H1 (cell line): ENCODE results near the gene RER1. TPM values are rescaled to one million over a fixed set of nuclear protein-coding genes. Genes with fewer than 3 reads are reported as not detected.

Experiments
- CTCF ChIA-PET: fragments of 300-600 bp; sonication (Branson Sonifier 250); formaldehyde crosslinking; loops from one replicate; lab custom pipeline; 2021; ENCODE audit not compliant: partially characterized antibody; lab: Charles Lee
- POLR2A ChIA-PET: fragments of 300-600 bp; sonication (Branson Sonifier 250); formaldehyde crosslinking; loops from one replicate; lab custom pipeline; 2021; ENCODE audit warnings: inconsistent platforms; ENCODE audit not compliant: partially characterized antibody; lab: Charles Lee
- DNase-seq, 2 experiments: peaks; one replicate each; pipeline versions ENCODE4 v3.0.0 to v3.0.0-alpha.2; 2010 to 2022; ENCODE audit warnings: low spot score in 2 of 2, low read depth in 1 of 2, mixed read lengths in 1 of 2
- FAIRE-seq: peaks from 2 replicates; lab custom pipeline; 2011; peaks lifted over from hg19 to GRCh38; lab: Jason Lieb, UNC
- H2AFZ ChIP-seq: 2 replicates; pipeline ENCODE4 v1.8.1; 2012; ENCODE audit warnings: low read length, inconsistent platforms
- H2AK5ac ChIP-seq: 2 replicates; pipeline ENCODE4 v1.6.1; 2013; ENCODE audit warnings: low read depth, low read length
- H2BK120ac ChIP-seq: replicated peaks from 2 replicates; pipeline ENCODE3; 2013; ENCODE audit warnings: low read depth, low read length, inconsistent platforms
- H2BK12ac ChIP-seq: 2 replicates; pipeline ENCODE4 v1.6.1; 2013; ENCODE audit warnings: low read depth, low read length
- H2BK15ac ChIP-seq: 2 replicates; pipeline ENCODE4 v1.6.1; 2013; ENCODE audit warnings: low read length
- H2BK20ac ChIP-seq: 2 replicates; pipeline ENCODE4 v1.6.1; 2013; ENCODE audit warnings: low read length
- H2BK5ac ChIP-seq: 2 replicates; pipeline ENCODE4 v1.6.1; 2013; ENCODE audit warnings: low read depth, low read length
- H3K14ac ChIP-seq: 2 replicates; pipeline ENCODE4 v1.6.1; 2013; ENCODE audit warnings: inconsistent platforms; ENCODE audit not compliant: insufficient read length
- H3K18ac ChIP-seq: 2 replicates; pipeline ENCODE4 v1.6.1; 2013; ENCODE audit warnings: low read length; ENCODE audit errors: extremely low read depth
- H3K23ac ChIP-seq: 2 replicates; pipeline ENCODE4 v1.6.1; 2013; ENCODE audit warnings: inconsistent platforms; ENCODE audit not compliant: insufficient read length
- H3K23me2 ChIP-seq: 2 replicates; pipeline ENCODE4 v1.6.1; 2013; ENCODE audit warnings: low read depth, low read length
- H3K27ac ChIP-seq: 2 replicates; pipeline ENCODE4 v1.6.1; 2011; ENCODE audit warnings: low read depth, low read length, inconsistent platforms
- H3K27me3 ChIP-seq, 4 experiments: replicated peaks in 1 of 4; 1 replicate in 1 of 4; 2 replicates in 3 of 4; pipeline versions ENCODE4 v1.6.1 to v1.8.1; 2011 to 2013; ENCODE audit warnings: low read length in 3 of 4, mild to moderate bottlenecking in 3 of 4, inconsistent platforms in 2 of 4, mixed read lengths in 2 of 4, moderate library complexity in 1 of 4; ENCODE audit not compliant: control insufficient read depth in 3 of 4, insufficient read depth in 3 of 4; ENCODE audit errors: extremely low read depth in 1 of 4
- H3K36me3 ChIP-seq, 4 experiments: 2 replicates each; pipeline versions ENCODE4 v1.6.1 to v1.8.1; 2011 to 2013; ENCODE audit warnings: mild to moderate bottlenecking in 4 of 4, low read length in 3 of 4, moderate library complexity in 2 of 4, control low read depth in 1 of 4, inconsistent platforms in 1 of 4; ENCODE audit not compliant: insufficient read depth in 4 of 4, control insufficient read depth in 2 of 4
- H3K4ac ChIP-seq: replicated peaks from 2 replicates; pipeline ENCODE3; 2013; ENCODE audit warnings: low read length, low read depth, mixed read lengths, inconsistent platforms; ENCODE audit not compliant: insufficient read length
- H3K4me1 ChIP-seq, 4 experiments: replicated peaks in 1 of 4; 1 replicate in 1 of 4; 2 replicates in 3 of 4; pipeline versions ENCODE4 v1.6.1 to v1.8.1; 2011 to 2013; ENCODE audit warnings: low read length in 3 of 4, inconsistent platforms in 2 of 4, mixed read lengths in 1 of 4; ENCODE audit not compliant: insufficient read depth in 4 of 4, control insufficient read depth in 3 of 4
- H3K4me2 ChIP-seq, 2 experiments: 2 replicates each; pipeline versions ENCODE4 v1.6.1 to v1.8.1; 2011 to 2013; ENCODE audit warnings: low read depth in 2 of 2, low read length in 2 of 2, control low read depth in 1 of 2, inconsistent platforms in 1 of 2, mild to moderate bottlenecking in 1 of 2; ENCODE audit not compliant: insufficient read depth in 1 of 2
- H3K4me3 ChIP-seq, 4 experiments: fragments of 200-600, 300-600 bp in 1 of 4; sonication (generic), shearing (Covaris generic), sonication (Bioruptor Twin) in 1 of 4; 2 replicates each; pipeline versions ENCODE4 v1.5.1 to v1.8.1; 2011 to 2016; ENCODE audit warnings: low read length in 4 of 4, low read depth in 3 of 4, control low read depth in 2 of 4, inconsistent platforms in 2 of 4, mild to moderate bottlenecking in 2 of 4, mixed read lengths in 1 of 4, moderate library complexity in 1 of 4; ENCODE audit not compliant: insufficient read depth in 2 of 4; ENCODE audit errors: extremely low read depth in 1 of 4
- H3K56ac ChIP-seq: replicated peaks from 2 replicates; pipeline ENCODE3; 2013; ENCODE audit warnings: low read depth, mild to moderate bottlenecking, mixed read lengths, low read length, inconsistent platforms; ENCODE audit not compliant: insufficient read length
- H3K79me1 ChIP-seq: 2 replicates; pipeline ENCODE4 v1.6.1; 2013; ENCODE audit warnings: low read depth, low read length, control low read depth
- H3K79me2 ChIP-seq, 2 experiments: 2 replicates each; pipeline versions ENCODE4 v1.6.1 to v1.8.1; 2012 to 2013; ENCODE audit warnings: low read length in 2 of 2, mild to moderate bottlenecking in 2 of 2, inconsistent platforms in 1 of 2; ENCODE audit not compliant: insufficient read depth in 2 of 2, control insufficient read depth in 1 of 2
- H3K9ac ChIP-seq, 4 experiments: replicated peaks in 1 of 4; 1 replicate in 1 of 4; 2 replicates in 3 of 4; pipeline versions ENCODE4 v1.6.1 to v1.8.1; 2011 to 2013; ENCODE audit warnings: low read depth in 3 of 4, low read length in 3 of 4, control low read depth in 2 of 4, mild to moderate bottlenecking in 2 of 4, moderate library complexity in 2 of 4, inconsistent platforms in 1 of 4; ENCODE audit errors: extremely low read depth in 1 of 4
- H3K9me3 ChIP-seq, 2 experiments: 2 replicates each; pipeline versions ENCODE4 v1.6.1 to v1.8.1; 2012 to 2013; ENCODE audit warnings: mild to moderate bottlenecking in 2 of 2, moderate library complexity in 2 of 2, control low read depth in 1 of 2, inconsistent platforms in 1 of 2, low read depth in 1 of 2, low read length in 1 of 2, mixed read lengths in 1 of 2; ENCODE audit not compliant: insufficient read depth in 2 of 2
- H4K20me1 ChIP-seq, 2 experiments: replicated peaks in 1 of 2; 2 replicates each; pipeline versions ENCODE3 to v1.8.1; 2011 to 2013; ENCODE audit warnings: inconsistent platforms in 2 of 2, low read length in 2 of 2, mild to moderate bottlenecking in 1 of 2; ENCODE audit not compliant: insufficient read depth in 2 of 2, control insufficient read depth in 1 of 2
- H4K5ac ChIP-seq: 2 replicates; pipeline ENCODE4 v1.6.1; 2013; ENCODE audit warnings: low read length, low read depth, mixed read lengths, inconsistent platforms; ENCODE audit not compliant: insufficient read length
- H4K8ac ChIP-seq: 2 replicates; pipeline ENCODE4 v1.8.0; 2013; ENCODE audit warnings: mild to moderate bottlenecking, moderate library complexity, low read length, inconsistent platforms; ENCODE audit not compliant: insufficient read depth; ENCODE audit errors: extremely low read depth
- H4K91ac ChIP-seq: replicated peaks from 2 replicates; pipeline ENCODE3; 2013; ENCODE audit warnings: low read length, mixed read lengths, inconsistent platforms; ENCODE audit not compliant: insufficient read length
- CBX8 ChIP-seq: fragments of 300-800, 300-1000 bp; sonication (generic); IDR thresholded peaks from 2 replicates; pipeline ENCODE4 v1.7.1; 2016; ENCODE audit warnings: low read depth, low read length, borderline replicate concordance
- GTF2F1 ChIP-seq: IDR thresholded peaks from 2 replicates; pipeline ENCODE4 v1.6.1; 2012; ENCODE audit warnings: low read depth, low read length, improper control_type of control experiment, borderline replicate concordance
- KDM4A ChIP-seq: IDR thresholded peaks from one replicate; pipeline ENCODE4 v1.7.1; 2012; ENCODE audit warnings: low read depth, mild to moderate bottlenecking, moderate library complexity, low read length, inconsistent platforms; ENCODE audit not compliant: severe bottlenecking
- NRF1 ChIP-seq: IDR thresholded peaks from 2 replicates; pipeline ENCODE4 v1.6.1; 2011; ENCODE audit warnings: mild to moderate bottlenecking, low read depth, low read length, improper control_type of control experiment
- RAD21 ChIP-seq, 2 experiments: IDR thresholded peaks in 1 of 2; conservative IDR thresholded peaks in 1 of 2; 2 replicates each; pipeline ENCODE4 v1.6.1; 2011; ENCODE audit warnings: low read depth in 2 of 2, low read length in 2 of 2, improper control_type of control experiment in 1 of 2, inconsistent platforms in 1 of 2, mild to moderate bottlenecking in 1 of 2, moderate library complexity in 1 of 2
- RNF2 ChIP-seq: fragments of 200-900, 300-1000 bp; sonication (generic); IDR thresholded peaks from 2 replicates; pipeline ENCODE4 v1.7.1; 2016; ENCODE audit warnings: borderline replicate concordance, low read depth, mild to moderate bottlenecking, antibody characterized with exemption, low read length; ENCODE audit not compliant: poor library complexity, severe bottlenecking; ENCODE audit errors: missing control alignments
- RXRA ChIP-seq: IDR thresholded peaks from 2 replicates; pipeline ENCODE4 v1.6.1; 2011; ENCODE audit warnings: low read depth, mild to moderate bottlenecking, low read length, moderate library complexity; ENCODE audit not compliant: insufficient read depth
- WGBS, 2 experiments: shearing (Covaris generic) in 1 of 2; methylation state at CpG; one replicate each; pipeline versions ENCODE4 v1.1.6 to v1.1.7; 2013 to 2015; ENCODE audit warnings: low lambda C conversion rate in 2 of 2, mixed read lengths in 2 of 2, inconsistent platforms in 1 of 2, low coverage in 1 of 2, missing lambda C conversion rate in 1 of 2; ENCODE audit not compliant: insufficient replicate concordance in 2 of 2, insufficient coverage in 1 of 2, insufficient read length in 1 of 2; ENCODE audit errors: extremely low coverage in 1 of 2, missing lambda C conversion rate in 1 of 2; 5-methylcytosine and 5-hydroxymethylcytosine counted together
- polyA plus RNA-seq, 7 experiments: library from polyadenylated mRNA; depleted of rRNA in 3 of 7; stranded (reverse) in 5 of 7; unstranded in 2 of 7; fragments of >200 nt in 5 of 7; fragments of 200-250 nt in 2 of 7; gene quantifications; 1 replicate in 5 of 7; 2 replicates in 1 of 7; 4 replicates in 1 of 7; pipeline versions ENCODE4 v1.2.1 to v1.2.3, GENCODE V29; 2011 to 2013; ENCODE audit warnings: missing spikeins in 2 of 7, mixed read lengths in 2 of 7
- total RNA-seq: library from RNA; stranded (reverse); fragmentation: NEBNext Ultra II Directional; extraction: Animal tissue kit (Norgen Biotek cat#: 25700); gene quantifications from 2 replicates; pipeline ENCODE4 v1.2.1, GENCODE V29; 2021
- TF ChIP-seq, protein P1 (sequence below): IDR thresholded peaks from 2 replicates; pipeline ENCODE4 v1.6.1; 2012; ENCODE audit warnings: inconsistent platforms
- TF ChIP-seq, protein P2 (sequence below), 3 experiments: IDR thresholded peaks; 1 replicate in 2 of 3; 2 replicates in 1 of 3; pipeline versions ENCODE4 v1.5.1 to v1.6.1; 2011; ENCODE audit warnings: low read length in 3 of 3, mild to moderate bottlenecking in 3 of 3, inconsistent platforms in 2 of 3, low read depth in 1 of 3, moderate library complexity in 1 of 3; ENCODE audit not compliant: insufficient read depth in 1 of 3; ENCODE audit errors: control extremely low read depth in 1 of 3

RER1 gene
- total and polyA plus RNA-seq, 2 of the 8 experiments (the other 6 are each of a cell fraction or from before 2014, with no cell fraction given), result 102 to 134 TPM

DNA sequence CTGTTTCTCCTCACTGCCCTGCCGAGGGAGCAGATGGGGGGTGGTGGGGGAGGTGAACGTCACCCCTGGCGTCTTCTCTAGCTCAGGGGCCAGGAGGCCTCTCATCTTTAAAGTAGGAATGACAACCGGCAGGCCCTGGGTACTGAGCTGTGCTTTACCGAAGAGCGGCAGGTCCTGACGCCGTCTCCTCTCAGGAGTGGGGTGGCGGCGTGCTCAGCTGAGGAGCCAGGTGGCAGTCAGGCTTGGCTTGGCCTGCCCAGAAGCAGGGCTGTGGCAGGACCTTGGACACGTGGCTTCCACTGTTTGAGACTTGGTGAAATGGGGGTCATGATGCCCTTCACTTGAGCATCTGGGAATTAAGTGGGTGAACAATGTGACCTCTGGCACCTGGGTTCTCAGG lies 3.1 kb downstream of the RER1 start:
- 92% methylated on average over 11 of the region's 11 CpGs; no CpG with 5 or more reads in 1 of the 2 experiments for WGBS, 2 experiments
- TF ChIP-seq CBX8, result no peak
- TF ChIP-seq, protein P1, sequence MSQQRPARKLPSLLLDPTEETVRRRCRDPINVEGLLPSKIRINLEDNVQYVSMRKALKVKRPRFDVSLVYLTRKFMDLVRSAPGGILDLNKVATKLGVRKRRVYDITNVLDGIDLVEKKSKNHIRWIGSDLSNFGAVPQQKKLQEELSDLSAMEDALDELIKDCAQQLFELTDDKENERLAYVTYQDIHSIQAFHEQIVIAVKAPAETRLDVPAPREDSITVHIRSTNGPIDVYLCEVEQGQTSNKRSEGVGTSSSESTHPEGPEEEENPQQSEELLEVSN, result no peak
- TF ChIP-seq NRF1, result no peak
- no peak for TF ChIP-seq KDM4A
- TF ChIP-seq, protein P2, sequence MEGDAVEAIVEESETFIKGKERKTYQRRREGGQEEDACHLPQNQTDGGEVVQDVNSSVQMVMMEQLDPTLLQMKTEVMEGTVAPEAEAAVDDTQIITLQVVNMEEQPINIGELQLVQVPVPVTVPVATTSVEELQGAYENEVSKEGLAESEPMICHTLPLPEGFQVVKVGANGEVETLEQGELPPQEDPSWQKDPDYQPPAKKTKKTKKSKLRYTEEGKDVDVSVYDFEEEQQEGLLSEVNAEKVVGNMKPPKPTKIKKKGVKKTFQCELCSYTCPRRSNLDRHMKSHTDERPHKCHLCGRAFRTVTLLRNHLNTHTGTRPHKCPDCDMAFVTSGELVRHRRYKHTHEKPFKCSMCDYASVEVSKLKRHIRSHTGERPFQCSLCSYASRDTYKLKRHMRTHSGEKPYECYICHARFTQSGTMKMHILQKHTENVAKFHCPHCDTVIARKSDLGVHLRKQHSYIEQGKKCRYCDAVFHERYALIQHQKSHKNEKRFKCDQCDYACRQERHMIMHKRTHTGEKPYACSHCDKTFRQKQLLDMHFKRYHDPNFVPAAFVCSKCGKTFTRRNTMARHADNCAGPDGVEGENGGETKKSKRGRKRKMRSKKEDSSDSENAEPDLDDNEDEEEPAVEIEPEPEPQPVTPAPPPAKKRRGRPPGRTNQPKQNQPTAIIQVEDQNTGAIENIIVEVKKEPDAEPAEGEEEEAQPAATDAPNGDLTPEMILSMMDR (IDR thresholded peaks at IDR 0.05; ENCODE audit: control extremely low read depth in 1 of 3, insufficient read depth in 1 of 3, low read depth in 1 of 3, low read length in 3 of 3), result no peak
- TF ChIP-seq GTF2F1, result no peak
- TF ChIP-seq RAD21 (IDR thresholded peaks at IDR 0.05 in 1 of 2, conservative IDR thresholded peaks at IDR 0.05 in 1 of 2; ENCODE audit: low read depth in 2 of 2, low read length in 2 of 2), result no peak
- TF ChIP-seq RNF2, result no peak
- TF ChIP-seq RXRA, result no peak

More for the DNA sequence above, 3.1 kb downstream of the RER1 start:
- H3K4me3 ChIP-seq, result no peak overlapping the region
- H3K27ac ChIP-seq, result no peak overlapping the region
- H3K14ac ChIP-seq, result no peak overlapping the region
- H4K20me1 ChIP-seq, result peaks cover 6 to 13% of the 10 kb centered on the region in 2 experiments
- no peak overlapping the region for H2AK5ac ChIP-seq
- no peaks in the 10 kb centered on the region for H3K9me3 ChIP-seq
- no peak overlapping the region for H3K4me2 ChIP-seq
- H2BK120ac ChIP-seq, result no peak overlapping the region
- FAIRE-seq (no peak), DNase-seq (no peak)
- H2AFZ ChIP-seq, result no peak overlapping the region
- H2BK12ac ChIP-seq, result no peak overlapping the region
- no peak overlapping the region for H3K56ac ChIP-seq
- no peak overlapping the region for H3K23ac ChIP-seq
- H4K8ac ChIP-seq, result no peak overlapping the region
- H3K4me1 ChIP-seq, result peaks cover 0 to 9% (median 2%) of the 10 kb centered on the region in 4 experiments; a peak in 6 of 7 replicates
- no peak overlapping the region for H2BK5ac ChIP-seq
- no peak overlapping the region for H3K9ac ChIP-seq
- H3K4ac ChIP-seq, result no peak overlapping the region
- H3K18ac ChIP-seq, result no peak overlapping the region
- H3K79me2 ChIP-seq, result peaks cover 4 to 36% of the 10 kb centered on the region in 2 experiments; a peak in 3 of 4 replicates
- H3K23me2 ChIP-seq, result peaks cover 6% of the 10 kb centered on the region; the same call in 1 of the 2 replicates
- no peak overlapping the region for H4K5ac ChIP-seq
- peaks cover 12% of the 10 kb centered on the region for H3K79me1 ChIP-seq
- H4K91ac ChIP-seq, result no peak overlapping the region
- H3K36me3 ChIP-seq, result peaks cover 3 to 28% (median 13%) of the 10 kb centered on the region in 4 experiments; a peak in 7 of 8 replicates
- no peak overlapping the region for H2BK20ac ChIP-seq
- CTCF ChIA-PET, result interaction anchor here (1.5 to 2.7 kb wide), 2 partner anchors 12 kb away, joined by 4 to 18 read pairs; no protein-coding TSS in a partner anchor
- H2BK15ac ChIP-seq, result no peak overlapping the region
- H3K27me3 ChIP-seq, result no peaks in the 10 kb centered on the region
- POLR2A ChIA-PET, result interaction anchor here (1.1 to 4.1 kb wide), 3 partner anchors 8 to 47 kb away, joined by 3 to 29 read pairs (median 5); no protein-coding TSS in a partner anchor
